ENCODE results near the gene MXD3. TPM values are rescaled to one million over a fixed set of nuclear protein-coding genes. Genes with fewer than 3 reads are reported as not detected.

The MXD3 gene
- polyA plus RNA-seq, 3 donors, result 21.5 to 61.9 (median 25.5) TPM

- Histone ChIP-seq H3K4me1 (ENCODE audit: control insufficient read depth in 1 of 2, insufficient read depth in 2 of 2, low read length in 2 of 2) (peaks cover 19% of the 10 kb centered on the region in 2 donors), H3K27me3 (ENCODE audit: control insufficient read depth in 2 of 2, insufficient read depth in 2 of 2, low read length in 2 of 2) (no peaks in the 10 kb centered on the region), H3K36me3 (replicated peaks in 1 of 2; ENCODE audit: control insufficient read depth in 1 of 2, insufficient read depth in 2 of 2, low read length in 2 of 2) (peaks cover 68 to 89% of the 10 kb centered on the region in 2 donors), H3K79me2 (ENCODE audit: insufficient read depth, low read length) (peaks cover 6% of the 10 kb centered on the region), H2AFZ (ENCODE audit: insufficient read depth, low read depth, low read length, poor library complexity, severe bottlenecking) (no peak overlapping the region), H3K9ac (ENCODE audit: insufficient read depth, low read length, poor library complexity, severe bottlenecking) (no peak overlapping the region), H3K27ac (ENCODE audit: low read depth in 1 of 2, low read length in 2 of 2) (no peak overlapping the region), H3K4me3 (replicated peaks in 1 of 3; ENCODE audit: low read depth in 2 of 3, low read length in 3 of 3) (no peak overlapping the region), H3K4me2 (replicated peaks; ENCODE audit: extremely low read depth, low read length, poor library complexity, severe bottlenecking) (no peak overlapping the region), H3K9me3 (replicated peaks in 1 of 2; ENCODE audit: control insufficient read depth in 1 of 2, insufficient read depth in 1 of 2, low read length in 2 of 2) (no peaks in the 10 kb centered on the region), H4K20me1 (ENCODE audit: insufficient read depth, low read length) (peaks cover 11% of the 10 kb centered on the region)
- Mint-ChIP-seq H3K27me3 (ENCODE audit: low read depth in 3 of 3) (no peaks in the 10 kb centered on the region), H3K4me3 (no peak overlapping the region), H3K27ac (no peak overlapping the region), H3K4me1 (peaks cover 26% of the 10 kb centered on the region), H3K36me3 (peaks cover 72 to 88% of the 10 kb centered on the region in 2 donors), H3K9me3 (no peaks in the 10 kb centered on the region)
- DNase-seq, result no peak
- intact Hi-C loops (cut with micrococcal nuclease), result no loop called here
- TF ChIP-seq, protein P1, sequence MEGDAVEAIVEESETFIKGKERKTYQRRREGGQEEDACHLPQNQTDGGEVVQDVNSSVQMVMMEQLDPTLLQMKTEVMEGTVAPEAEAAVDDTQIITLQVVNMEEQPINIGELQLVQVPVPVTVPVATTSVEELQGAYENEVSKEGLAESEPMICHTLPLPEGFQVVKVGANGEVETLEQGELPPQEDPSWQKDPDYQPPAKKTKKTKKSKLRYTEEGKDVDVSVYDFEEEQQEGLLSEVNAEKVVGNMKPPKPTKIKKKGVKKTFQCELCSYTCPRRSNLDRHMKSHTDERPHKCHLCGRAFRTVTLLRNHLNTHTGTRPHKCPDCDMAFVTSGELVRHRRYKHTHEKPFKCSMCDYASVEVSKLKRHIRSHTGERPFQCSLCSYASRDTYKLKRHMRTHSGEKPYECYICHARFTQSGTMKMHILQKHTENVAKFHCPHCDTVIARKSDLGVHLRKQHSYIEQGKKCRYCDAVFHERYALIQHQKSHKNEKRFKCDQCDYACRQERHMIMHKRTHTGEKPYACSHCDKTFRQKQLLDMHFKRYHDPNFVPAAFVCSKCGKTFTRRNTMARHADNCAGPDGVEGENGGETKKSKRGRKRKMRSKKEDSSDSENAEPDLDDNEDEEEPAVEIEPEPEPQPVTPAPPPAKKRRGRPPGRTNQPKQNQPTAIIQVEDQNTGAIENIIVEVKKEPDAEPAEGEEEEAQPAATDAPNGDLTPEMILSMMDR (IDR thresholded peaks at IDR 0.05), result no peak
- WGBS (ENCODE audit: insufficient coverage), result 100% methylated on average over 3 of the region's 7 CpGs
Observed at GRCh38 chr5:177291735-177292134, 20.0 kb downstream of the MXD3 start.

DNA sequence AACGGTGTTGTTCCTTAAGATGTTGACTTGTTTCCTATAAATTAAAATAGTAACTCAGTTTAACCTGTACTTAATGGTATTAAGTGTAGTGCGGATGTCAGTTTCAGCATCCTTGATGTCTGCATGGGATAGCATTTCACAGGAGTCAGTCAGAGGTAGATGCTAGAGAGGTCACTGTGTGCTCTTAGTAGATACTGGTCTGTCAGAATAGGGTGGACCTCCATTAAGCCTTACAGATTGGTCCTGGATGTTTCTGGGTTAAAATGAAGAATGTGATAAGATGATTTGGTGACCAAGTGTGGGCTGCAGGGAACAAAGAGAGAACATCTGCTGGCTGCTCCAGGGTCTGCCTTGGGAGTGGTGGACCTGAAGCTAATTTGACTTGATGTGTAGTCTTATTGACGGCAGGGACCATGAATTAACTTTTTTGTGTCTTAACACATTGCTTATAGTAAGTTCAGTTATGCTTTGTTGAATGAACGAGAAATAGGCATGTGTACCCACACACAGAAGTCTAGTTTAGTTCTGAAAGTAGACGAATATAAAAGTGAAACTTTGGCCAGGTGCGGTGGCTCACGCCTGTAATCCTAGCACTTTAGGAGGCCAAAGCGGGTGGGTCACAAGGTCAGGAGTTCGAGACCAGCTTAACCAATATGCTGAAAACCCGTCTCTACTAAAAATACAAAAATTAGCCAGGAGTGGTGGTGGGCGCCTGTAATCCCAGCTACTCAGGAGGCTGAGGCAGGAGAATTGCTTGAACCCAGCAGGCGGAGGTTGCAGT lies 20.7 kb downstream of the MXD3 start:
- Mint-ChIP-seq H3K27me3 (ENCODE audit: low read depth in 3 of 3) (no peaks in the 10 kb centered on the region), H3K27ac (no peak overlapping the region), H3K36me3 (peaks cover 74 to 88% of the 10 kb centered on the region in 2 donors), H3K4me1 (peaks cover 19% of the 10 kb centered on the region), H3K9me3 (no peaks in the 10 kb centered on the region), H3K4me3 (no peak overlapping the region)
- Histone ChIP-seq H4K20me1 (ENCODE audit: insufficient read depth, low read length) (peaks cover 11% of the 10 kb centered on the region), H3K4me2 (replicated peaks; ENCODE audit: extremely low read depth, low read length, poor library complexity, severe bottlenecking) (no peak overlapping the region), H3K9ac (ENCODE audit: insufficient read depth, low read length, poor library complexity, severe bottlenecking) (no peak overlapping the region), H3K27ac (ENCODE audit: low read depth in 1 of 2, low read length in 2 of 2) (no peak overlapping the region), H3K79me2 (ENCODE audit: insufficient read depth, low read length) (no peaks in the 10 kb centered on the region), H3K27me3 (ENCODE audit: control insufficient read depth in 2 of 2, insufficient read depth in 2 of 2, low read length in 2 of 2) (no peaks in the 10 kb centered on the region), H3K4me3 (replicated peaks in 1 of 3; ENCODE audit: low read depth in 2 of 3, low read length in 3 of 3) (no peak overlapping the region), H3K9me3 (replicated peaks in 1 of 2; ENCODE audit: control insufficient read depth in 1 of 2, insufficient read depth in 1 of 2, low read length in 2 of 2) (no peaks in the 10 kb centered on the region), H2AFZ (ENCODE audit: insufficient read depth, low read depth, low read length, poor library complexity, severe bottlenecking) (no peak overlapping the region), H3K36me3 (replicated peaks in 1 of 2; ENCODE audit: control insufficient read depth in 1 of 2, insufficient read depth in 2 of 2, low read length in 2 of 2) (peaks cover 75 to 96% of the 10 kb centered on the region in 2 donors), H3K4me1 (ENCODE audit: control insufficient read depth in 1 of 2, insufficient read depth in 2 of 2, low read length in 2 of 2) (peaks cover 12% of the 10 kb centered on the region in 2 donors)
- DNase-seq, result no peak
- TF ChIP-seq, protein P1 (IDR thresholded peaks at IDR 0.05), result no peak
- intact Hi-C loops (cut with micrococcal nuclease), result no loop called here
- WGBS (ENCODE audit: insufficient coverage), result 90% methylated on average over 3 of the region's 12 CpGs

All from CD14-positive monocyte (primary cell).